ENCODE measurements around the gene FAM200C. TPM values are rescaled to one million over a fixed set of nuclear protein-coding genes. Genes with fewer than 3 reads are reported as not detected.
A peak's percentile ranks its signal among the peaks of the same experiment; 100 is the strongest.

The FAM200C gene
- total and polyA plus RNA-seq, 2 of the 13 experiments (the other 11 are each of a cell fraction or from before 2014, with no cell fraction given): 3.2 to 4.7 TPM

GRCh38 chr5:160421625-160422258 lies 21.9 kb upstream of the FAM200C start, which contains the start of gene PTTG1 (continued):
- no peak for TF ChIP-seq RERE (CRISPR knock-in tag; IDR thresholded peaks at IDR 0.05; ENCODE audit: low read depth)
- no peak for TF ChIP-seq KLF12 (CRISPR knock-in tag; IDR thresholded peaks at IDR 0.05; ENCODE audit: borderline replicate concordance)
- no peak for TF ChIP-seq MNT (IDR thresholded peaks at IDR 0.05)
- TF ChIP-seq TBX3 (IDR thresholded peaks at IDR 0.05; ENCODE audit: borderline replicate concordance): no peak
- no peak for TF ChIP-seq SALL2 (CRISPR knock-in tag; IDR thresholded peaks at IDR 0.05)
- no peak for TF ChIP-seq ZBTB34 (CRISPR knock-in tag; IDR thresholded peaks at IDR 0.05)
- no peak for TF ChIP-seq FOXJ3 (CRISPR knock-in tag; IDR thresholded peaks at IDR 0.05; ENCODE audit: borderline replicate concordance)
- TF ChIP-seq NONO (IDR thresholded peaks at IDR 0.05): no peak
- TF ChIP-seq NONO (CRISPR knock-in tag; conservative IDR thresholded peaks at IDR 0.05): 0 out of 2 replicates have a peak, but pooled peaks have one; percentile 50
- no peak for TF ChIP-seq ZSCAN30 (CRISPR knock-in tag; IDR thresholded peaks at IDR 0.05)
- no peak for TF ChIP-seq TP53 (CRISPR knock-in tag; conservative IDR thresholded peaks at IDR 0.05)
- TF ChIP-seq ZNF850 (CRISPR knock-in tag; conservative IDR thresholded peaks at IDR 0.05): no peak
- TF ChIP-seq POLR2AphosphoS5 (IDR thresholded peaks at IDR 0.05; ENCODE audit: low read depth, low read length): peak; percentile 84
- no peak for TF ChIP-seq CEBPG (CRISPR knock-in tag; IDR thresholded peaks at IDR 0.05)
- TF ChIP-seq ZNF17 (CRISPR knock-in tag; IDR thresholded peaks at IDR 0.05): no peak
- no peak for TF ChIP-seq ZBTB21 (CRISPR knock-in tag; IDR thresholded peaks at IDR 0.05)
- TF ChIP-seq RFX3 (CRISPR knock-in tag; IDR thresholded peaks at IDR 0.05): no peak
- no peak for TF ChIP-seq ZSCAN5A (CRISPR knock-in tag; IDR thresholded peaks at IDR 0.05; ENCODE audit: borderline replicate concordance)
- TF ChIP-seq TRIM22 (IDR thresholded peaks at IDR 0.05): no peak
- peak; percentile 22; the same call in 1 of the 2 replicates for TF ChIP-seq TBX2 (CRISPR knock-in tag; IDR thresholded peaks at IDR 0.05; ENCODE audit: borderline replicate concordance)

Measured in HepG2 (cell line).